ENCODE results near the gene AP1B1. TPM values are rescaled to one million over a fixed set of nuclear protein-coding genes. Genes with fewer than 3 reads are reported as not detected.

The AP1B1 gene
- total and polyA plus RNA-seq, 2 donors (not counting 1 experiment from before 2014, with no cell fraction given): 139 to 174 TPM

DNA sequence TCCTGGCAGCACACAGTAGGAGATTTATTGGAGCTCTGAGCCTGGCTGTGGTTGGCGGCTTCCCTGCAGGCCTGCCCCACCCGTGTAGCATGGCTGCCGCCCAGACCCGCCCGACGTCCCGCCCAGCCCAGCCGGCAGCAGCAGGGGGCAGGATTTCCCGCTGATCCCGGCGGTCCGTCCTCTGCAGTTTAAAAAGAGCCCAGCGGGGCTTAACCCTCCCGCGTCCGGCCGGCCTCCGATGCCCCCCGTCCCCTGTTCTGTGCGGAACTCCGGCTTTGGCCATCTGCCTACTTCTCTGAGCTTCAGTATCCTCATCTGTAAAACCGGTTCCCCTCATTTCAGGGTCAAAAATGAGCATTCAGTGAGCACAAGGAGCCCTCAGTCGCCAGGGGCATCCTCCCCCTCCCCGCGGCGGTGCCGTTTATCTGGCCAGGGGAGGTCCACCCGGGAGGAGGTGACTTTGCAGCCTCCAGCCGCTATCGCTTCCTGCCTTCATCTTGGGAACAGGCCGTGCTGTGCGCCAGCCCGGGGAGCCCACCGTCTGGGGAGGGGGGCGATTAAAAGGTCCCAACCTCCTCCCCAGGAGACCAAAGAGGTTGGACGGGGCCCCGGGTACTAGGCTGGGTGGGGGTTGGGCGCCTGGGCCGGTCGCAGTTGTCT, 82.1 kb downstream of the AP1B1 start, which contains the start of gene GAS2L1:
GAS2L1 (plus strand) TSS at position 476 of the 660 bp plus-strand sequence. CDS start 1,456 bp downstream, outside the sequence.
- H3K27ac Mint-ChIP-seq: no peak within 1 kb of the TSS
- intact Hi-C loops (cut with micrococcal nuclease): no loop called here
- TF ChIP-seq EZH2 (IDR thresholded peaks at IDR 0.05; ENCODE audit: borderline replicate concordance, insufficient read depth, low read depth, low read length, poor library complexity, severe bottlenecking): peak; percentile 68
- TF ChIP-seq, protein P1, sequence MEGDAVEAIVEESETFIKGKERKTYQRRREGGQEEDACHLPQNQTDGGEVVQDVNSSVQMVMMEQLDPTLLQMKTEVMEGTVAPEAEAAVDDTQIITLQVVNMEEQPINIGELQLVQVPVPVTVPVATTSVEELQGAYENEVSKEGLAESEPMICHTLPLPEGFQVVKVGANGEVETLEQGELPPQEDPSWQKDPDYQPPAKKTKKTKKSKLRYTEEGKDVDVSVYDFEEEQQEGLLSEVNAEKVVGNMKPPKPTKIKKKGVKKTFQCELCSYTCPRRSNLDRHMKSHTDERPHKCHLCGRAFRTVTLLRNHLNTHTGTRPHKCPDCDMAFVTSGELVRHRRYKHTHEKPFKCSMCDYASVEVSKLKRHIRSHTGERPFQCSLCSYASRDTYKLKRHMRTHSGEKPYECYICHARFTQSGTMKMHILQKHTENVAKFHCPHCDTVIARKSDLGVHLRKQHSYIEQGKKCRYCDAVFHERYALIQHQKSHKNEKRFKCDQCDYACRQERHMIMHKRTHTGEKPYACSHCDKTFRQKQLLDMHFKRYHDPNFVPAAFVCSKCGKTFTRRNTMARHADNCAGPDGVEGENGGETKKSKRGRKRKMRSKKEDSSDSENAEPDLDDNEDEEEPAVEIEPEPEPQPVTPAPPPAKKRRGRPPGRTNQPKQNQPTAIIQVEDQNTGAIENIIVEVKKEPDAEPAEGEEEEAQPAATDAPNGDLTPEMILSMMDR (IDR thresholded peaks at IDR 0.05): peak; percentile 48
- Histone ChIP-seq H3K36me3 (replicated peaks in 1 of 2; ENCODE audit: control extremely low read depth in 1 of 2, control insufficient read depth in 1 of 2, extremely low read depth in 1 of 2, insufficient read depth in 2 of 2, low read length in 1 of 2) (no peaks in the 10 kb centered on the region), H3K4me1 (ENCODE audit: control insufficient read depth in 2 of 2, insufficient read depth in 2 of 2, low read length in 2 of 2) (peaks cover 21 to 27% of the 10 kb centered on the region in 2 donors), H3K9ac (ENCODE audit: low read length) (peak within 1 kb of the TSS; percentile 68), H3K79me2 (ENCODE audit: control insufficient read depth, insufficient read depth, low read length) (peaks cover 2% of the 10 kb centered on the region), H3K27me3 (replicated peaks in 1 of 4; ENCODE audit: control extremely low read depth in 1 of 4, control insufficient read depth in 3 of 4, insufficient read depth in 4 of 4, low read length in 3 of 4) (peaks cover 0 to 45% (median 16%) of the 10 kb centered on the region in 4 experiments), H3K4me3 (ENCODE audit: control extremely low read depth in 1 of 5, extremely low read depth in 1 of 5, insufficient read depth in 1 of 5, low read depth in 2 of 5, low read length in 4 of 5) (peak within 1 kb of the TSS; percentile 33 to 71 (median 46)), H2AFZ (ENCODE audit: insufficient read depth, low read depth, low read length, poor library complexity, severe bottlenecking) (peak within 1 kb of the TSS; percentile 74), H4K20me1 (ENCODE audit: control insufficient read depth, insufficient read depth, low read length, poor library complexity, severe bottlenecking) (no peaks in the 10 kb centered on the region), H3K9me3 (ENCODE audit: control extremely low read depth in 1 of 3, control insufficient read depth in 2 of 3, insufficient read depth in 1 of 3, low read length in 2 of 3) (peaks cover 0 to 19% (median 0%) of the 10 kb centered on the region in 3 donors), H3K4me2 (replicated peaks; ENCODE audit: low read depth, low read length, poor library complexity, severe bottlenecking) (peak within 1 kb of the TSS; percentile 99), H3K27ac (ENCODE audit: low read length in 2 of 2) (no peak within 1 kb of the TSS)
- no peaks in the 10 kb centered on the region for H3K9me3 Mint-ChIP-seq (ENCODE audit: insufficient read depth)
- H3K4me3 Mint-ChIP-seq: peak within 1 kb of the TSS; percentile 85
- ATAC-seq (ENCODE audit: low read depth): peak; percentile 53
- under 1% methylated on average over 38 of the region's 40 CpGs for WGBS (ENCODE audit: insufficient coverage)
- POLR2A ChIA-PET: no interaction called here
- peaks cover 23% of the 10 kb centered on the region for H3K27me3 Mint-ChIP-seq
- peaks cover 23% of the 10 kb centered on the region for H3K4me1 Mint-ChIP-seq
- DNase-seq: peak; percentile 60
- CTCF ChIA-PET: interaction anchor here (0.7 to 1.6 kb wide), 2 partner anchors 218 to 1173 kb away, joined by 3 to 5 read pairs; no protein-coding TSS in a partner anchor

DNA sequence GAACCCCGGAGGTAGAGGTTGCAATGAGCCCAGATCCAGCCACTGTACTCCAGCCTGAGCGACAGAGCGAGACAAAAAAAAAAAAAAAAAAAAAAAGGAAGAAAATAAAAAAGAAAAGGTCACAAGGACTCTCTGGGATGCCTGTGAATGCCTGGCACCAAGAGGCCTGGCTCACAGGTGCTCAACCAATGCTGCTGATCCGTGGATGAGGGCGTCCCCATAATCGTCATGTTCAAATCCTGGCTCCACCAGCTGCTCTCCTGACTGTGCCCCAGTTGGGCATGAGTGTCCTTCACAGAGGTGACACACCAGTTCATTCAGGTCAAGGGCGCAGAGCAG, 82.6 kb downstream of the AP1B1 start:
- WGBS (ENCODE audit: insufficient coverage): 31% methylated on average over 4 of the region's 7 CpGs
- Mint-ChIP-seq H3K4me3 (peak overlapping the region; percentile 83), H3K27me3 (peaks cover 21% of the 10 kb centered on the region), H3K9me3 (ENCODE audit: insufficient read depth) (no peaks in the 10 kb centered on the region), H3K4me1 (peaks cover 20% of the 10 kb centered on the region), H3K27ac (no peak overlapping the region)
- ChIA-PET CTCF (interaction anchor here (0.7 to 1.6 kb wide), 2 partner anchors 219 to 1174 kb away, joined by 3 to 5 read pairs; no protein-coding TSS in a partner anchor), POLR2A (interaction anchor here (0.7 kb wide), 1 partner anchor 160 kb away, joined by 6 read pairs; no protein-coding TSS in a partner anchor)
- intact Hi-C loops (cut with micrococcal nuclease): no loop called here
- Histone ChIP-seq H4K20me1 (ENCODE audit: control insufficient read depth, insufficient read depth, low read length, poor library complexity, severe bottlenecking) (no peaks in the 10 kb centered on the region), H3K27me3 (replicated peaks in 1 of 4; ENCODE audit: control extremely low read depth in 1 of 4, control insufficient read depth in 3 of 4, insufficient read depth in 4 of 4, low read length in 3 of 4) (peaks cover 0 to 40% (median 16%) of the 10 kb centered on the region in 4 experiments), H3K9ac (ENCODE audit: low read length) (peak overlapping the region; percentile 68), H3K79me2 (ENCODE audit: control insufficient read depth, insufficient read depth, low read length) (peaks cover 2% of the 10 kb centered on the region), H2AFZ (ENCODE audit: insufficient read depth, low read depth, low read length, poor library complexity, severe bottlenecking) (peak overlapping the region; percentile 74), H3K9me3 (ENCODE audit: control extremely low read depth in 1 of 3, control insufficient read depth in 2 of 3, insufficient read depth in 1 of 3, low read length in 2 of 3) (peaks cover 0 to 14% (median 0%) of the 10 kb centered on the region in 3 donors), H3K27ac (ENCODE audit: low read length in 2 of 2) (no peak overlapping the region), H3K4me3 (ENCODE audit: control extremely low read depth in 1 of 5, extremely low read depth in 1 of 5, insufficient read depth in 1 of 5, low read depth in 2 of 5, low read length in 4 of 5) (no peak overlapping the region), H3K4me1 (ENCODE audit: control insufficient read depth in 2 of 2, insufficient read depth in 2 of 2, low read length in 2 of 2) (peaks cover 16 to 22% of the 10 kb centered on the region in 2 donors), H3K36me3 (replicated peaks in 1 of 2; ENCODE audit: control extremely low read depth in 1 of 2, control insufficient read depth in 1 of 2, extremely low read depth in 1 of 2, insufficient read depth in 2 of 2, low read length in 1 of 2) (peaks cover 0 to 2% of the 10 kb centered on the region in 2 experiments), H3K4me2 (replicated peaks; ENCODE audit: low read depth, low read length, poor library complexity, severe bottlenecking) (peak overlapping the region; percentile 99)
- no peak for DNase-seq
- no peak for ATAC-seq (ENCODE audit: low read depth)
- no peak for TF ChIP-seq EZH2 (IDR thresholded peaks at IDR 0.05; ENCODE audit: borderline replicate concordance, insufficient read depth, low read depth, low read length, poor library complexity, severe bottlenecking)
- TF ChIP-seq, protein P1 (IDR thresholded peaks at IDR 0.05): no peak

All from B cell (primary cell).